Activated CD8-positive, alpha-beta T cell treated with anti-CD3 and anti-CD28 coated beads for 36 hours (primary cell): Measurements from ENCODE around the gene PLEKHA6. TPM values are rescaled to one million over a fixed set of nuclear protein-coding genes. Genes with fewer than 3 reads are reported as not detected.

Source experiments
- ATAC-seq: fragments of 200-7000 bp; cut with Tn5 transposase; one replicate; pipeline ENCODE4 v1.10.0; 2021; ENCODE audit warnings: mild to moderate bottlenecking, moderate library complexity
- CTCF ChIA-PET: fragments of 350-600 bp; sonication (Branson Sonifier 250); formaldehyde crosslinking; loops from one replicate; lab custom pipeline; 2021; ENCODE audit warnings: antibody characterized with exemption; lab: Charles Lee
- POLR2A ChIA-PET: fragments of 350-600 bp; sonication (Branson Sonifier 250); formaldehyde crosslinking; loops from one replicate; lab custom pipeline; 2021; ENCODE audit warnings: antibody characterized with exemption; lab: Charles Lee
- DNase-seq: peaks from one replicate; pipeline ENCODE4 v3.0.0-alpha.2; 2020
- H3K27ac Mint-ChIP-seq: one replicate; pipeline ENCODE4 v1.8.0; 2021; ENCODE audit warnings: mild to moderate bottlenecking, mixed read lengths
- H3K27me3 Mint-ChIP-seq: one replicate; pipeline ENCODE4 v1.8.0; 2021; ENCODE audit warnings: mixed read lengths
- H3K36me3 Mint-ChIP-seq: one replicate; pipeline ENCODE4 v1.8.0; 2021; ENCODE audit warnings: low read depth, mixed read lengths
- H3K4me1 Mint-ChIP-seq: one replicate; pipeline ENCODE4 v1.8.0; 2021; ENCODE audit warnings: low read depth, mixed read lengths
- H3K4me3 Mint-ChIP-seq: one replicate; pipeline ENCODE4 v1.8.0; 2021; ENCODE audit warnings: mild to moderate bottlenecking, moderate library complexity, mixed read lengths
- H3K9me3 Mint-ChIP-seq: one replicate; pipeline ENCODE4 v1.8.0; 2021; ENCODE audit warnings: mixed read lengths
- CTCF ChIP-seq: fragments of 200-600 bp; IDR thresholded peaks from one replicate; pipeline ENCODE4 v1.8.0; 2022; ENCODE audit warnings: antibody characterized with exemption, mild to moderate bottlenecking
- intact Hi-C: fragments of 100-400 bp; cut with micrococcal nuclease; formaldehyde crosslinking; loops from one replicate; pipeline ENCODE4 v1.10.0; 2022
- total RNA-seq, 2 experiments: library from RNA; stranded (reverse); gene quantifications; one replicate each; pipeline ENCODE4 v1.2.3, GENCODE V29; 2021

PLEKHA6 gene
- total RNA-seq, 2 experiments from 2014 or later, result 3.0 to 3.7 TPM

- POLR2A ChIA-PET, result interaction anchor here (0.5 to 0.7 kb wide), 2 partner anchors 157 to 253 kb away, joined by 3 to 5 read pairs; no protein-coding TSS in a partner anchor
- Mint-ChIP-seq H3K4me1 (no peaks in the 10 kb centered on the region), H3K4me3 (no peak overlapping the region), H3K27me3 (no peaks in the 10 kb centered on the region), H3K9me3 (no peaks in the 10 kb centered on the region), H3K36me3 (no peaks in the 10 kb centered on the region), H3K27ac (no peak overlapping the region)
- intact Hi-C loops, result no loop called here
- DNase-seq (no peak), ATAC-seq (no peak)
- CTCF ChIA-PET, result interaction anchor here (0.8 to 12.4 kb wide), 3 partner anchors 13 to 99 kb away, joined by 3 to 142 read pairs (median 3); partner anchors contain the start of gene PLEKHA6
- no peak for TF ChIP-seq CTCF
Observed at GRCh38 chr1:204261746-204262505, 97.8 kb downstream of the PLEKHA6 start.

- Mint-ChIP-seq H3K4me3 (no peak overlapping the region), H3K27ac (no peak overlapping the region), H3K9me3 (no peaks in the 10 kb centered on the region), H3K27me3 (no peaks in the 10 kb centered on the region), H3K36me3 (no peaks in the 10 kb centered on the region), H3K4me1 (no peaks in the 10 kb centered on the region)
- TF ChIP-seq CTCF, result no peak
- intact Hi-C loops, result no loop called here
- DNase-seq (no peak), ATAC-seq (no peak)
- ChIA-PET CTCF (interaction anchor here (0.8 to 12.4 kb wide), 3 partner anchors 14 to 100 kb away, joined by 3 to 142 read pairs (median 3); partner anchors contain the start of gene PLEKHA6), POLR2A (interaction anchor here (0.7 kb wide), 1 partner anchor 156 kb away, joined by 3 read pairs; no protein-coding TSS in a partner anchor)
Observed at GRCh38 chr1:204261266-204261665, 98.5 kb downstream of the PLEKHA6 start.

GRCh38 chr1:204260601-204261197 is 99.0 kb downstream of the PLEKHA6 start:
- no peak overlapping the region for H3K4me3 Mint-ChIP-seq
- DNase-seq (no peak), ATAC-seq (no peak)
- H3K27ac Mint-ChIP-seq, result no peak overlapping the region
- no peaks in the 10 kb centered on the region for H3K4me1 Mint-ChIP-seq
- POLR2A ChIA-PET, result interaction anchor here (0.7 kb wide), 1 partner anchor 155 kb away, joined by 3 read pairs; no protein-coding TSS in a partner anchor
- H3K36me3 Mint-ChIP-seq, result no peaks in the 10 kb centered on the region
- no peaks in the 10 kb centered on the region for H3K9me3 Mint-ChIP-seq
- intact Hi-C loops, result no loop called here
- H3K27me3 Mint-ChIP-seq, result no peaks in the 10 kb centered on the region
- no peak for TF ChIP-seq CTCF
- CTCF ChIA-PET, result interaction anchor here (12.4 kb wide), 1 partner anchor 101 kb away, joined by 142 read pairs; the partner anchor contains the start of gene PLEKHA6

GRCh38 chr1:204259782-204260181 is 99.9 kb downstream of the PLEKHA6 start:
- H3K4me3 Mint-ChIP-seq, result no peak overlapping the region
- POLR2A ChIA-PET, result interaction anchor here (1.1 kb wide), 1 partner anchor 19 kb away, joined by 3 read pairs; no protein-coding TSS in a partner anchor
- no peaks in the 10 kb centered on the region for H3K36me3 Mint-ChIP-seq
- H3K27me3 Mint-ChIP-seq, result no peaks in the 10 kb centered on the region
- H3K9me3 Mint-ChIP-seq, result no peaks in the 10 kb centered on the region
- no peak for TF ChIP-seq CTCF
- intact Hi-C loops, result no loop called here
- ATAC-seq, result no peak
- H3K27ac Mint-ChIP-seq, result peak overlapping the region; percentile 51
- CTCF ChIA-PET, result interaction anchor here (0.9 to 12.4 kb wide), 7 partner anchors 19 to 243 kb away, joined by 3 to 142 read pairs (median 7); partner anchors contain the start of gene PLEKHA6
- H3K4me1 Mint-ChIP-seq, result no peaks in the 10 kb centered on the region
- no peak for DNase-seq
